HepG2 (cell line): ENCODE data around the gene ESPN. TPM values are rescaled to one million over a fixed set of nuclear protein-coding genes. Genes with fewer than 3 reads are reported as not detected.

Experiments used
- ARNT2 ChIP-seq: sonication (generic); formaldehyde crosslinking; IDR thresholded peaks from 2 replicates; pipeline ENCODE4 v1.8.0; 2022; ENCODE audit warnings: mild to moderate bottlenecking, low read depth, missing genetic modification reagents, moderate library complexity
- CTCF ChIP-seq: sonication (generic); formaldehyde crosslinking; IDR thresholded peaks from 2 replicates; pipeline ENCODE4 v1.5.0; 2020; ENCODE audit warnings: mild to moderate bottlenecking, missing genetic modification reagents, moderate library complexity
- HMGXB4 ChIP-seq, 2 experiments: sonication (generic) in 1 of 2; formaldehyde crosslinking in 1 of 2; IDR thresholded peaks; 2 replicates each; pipeline versions ENCODE4 v1.4.0 to v1.6.1; 2018 to 2020; ENCODE audit warnings: missing genetic modification reagents in 2 of 2, borderline replicate concordance in 1 of 2, low read depth in 1 of 2, mild to moderate bottlenecking in 1 of 2, missing biosample characterization in 1 of 2
- IRF9 ChIP-seq: sonication (generic); formaldehyde crosslinking; IDR thresholded peaks from 2 replicates; pipeline ENCODE4 v1.8.0; 2022; ENCODE audit warnings: missing genetic modification reagents, mild to moderate bottlenecking, borderline replicate concordance
- KDM2A ChIP-seq: sonication (generic); formaldehyde crosslinking; IDR thresholded peaks from 2 replicates; pipeline ENCODE4 v1.4.0; 2020; ENCODE audit warnings: low read depth, missing genetic modification reagents, borderline replicate concordance
- KLF6 ChIP-seq: IDR thresholded peaks from 2 replicates; pipeline ENCODE4 v1.8.0; 2016; ENCODE audit warnings: missing biosample characterization, missing genetic modification reagents
- MTA1 ChIP-seq: sonication (generic); formaldehyde crosslinking; IDR thresholded peaks from 2 replicates; pipeline ENCODE4 v1.4.0; 2020; ENCODE audit warnings: missing genetic modification reagents, mild to moderate bottlenecking, borderline replicate concordance
- SOX5 ChIP-seq: IDR thresholded peaks from 2 replicates; pipeline ENCODE4 v1.6.1; 2016; ENCODE audit warnings: borderline replicate concordance
- TEAD3 ChIP-seq: optimal IDR thresholded peaks from 2 replicates; pipeline ENCODE3; 2016; ENCODE audit warnings: borderline replicate concordance
- TEF ChIP-seq: sonication (generic); formaldehyde crosslinking; IDR thresholded peaks from 2 replicates; pipeline ENCODE4 v1.5.0; 2020; ENCODE audit warnings: missing genetic modification reagents
- ZFP91 ChIP-seq: sonication (generic); formaldehyde crosslinking; IDR thresholded peaks from 2 replicates; pipeline ENCODE4 v1.9.0; 2022; ENCODE audit warnings: missing genetic modification reagents, mild to moderate bottlenecking, borderline replicate concordance
- ZNF432 ChIP-seq: sonication (generic); formaldehyde crosslinking; IDR thresholded peaks from 2 replicates; pipeline ENCODE4 v1.5.0; 2020; ENCODE audit warnings: missing genetic modification reagents, mild to moderate bottlenecking, borderline replicate concordance
- ZNF687 ChIP-seq: sonication (generic); formaldehyde crosslinking; IDR thresholded peaks from 2 replicates; pipeline ENCODE4 v1.5.1; 2020; ENCODE audit warnings: mild to moderate bottlenecking, missing genetic modification reagents, moderate library complexity
- polyA plus RNA-seq, 8 experiments: library from polyadenylated mRNA; depleted of rRNA in 3 of 8; stranded (reverse) in 7 of 8; unstranded in 1 of 8; fragments of >200 nt; fragmentation: Illumina TruSeq in 4 of 8; extraction: Trizol in 4 of 8; gene quantifications; 2 replicates each; pipeline versions ENCODE4 v1.2.1 to v1.2.3, GENCODE V29; 2011 to 2016; ENCODE audit warnings: low read depth in 4 of 8, missing spikeins in 1 of 8, mixed read lengths in 1 of 8; ENCODE audit not compliant: insufficient read depth in 1 of 8
- total RNA-seq, 5 experiments: library from RNA; depleted of rRNA; stranded (reverse); fragments of >200 nt; fragmentation: Illumina TruSeq; extraction: Trizol; gene quantifications; 2 replicates each; pipeline ENCODE4 v1.2.3, GENCODE V29; 2016; ENCODE audit warnings: low read depth in 1 of 5

ESPN gene
- total and polyA plus RNA-seq, 2 of the 13 experiments (the other 11 are each of a cell fraction or from before 2014, with no cell fraction given): 48.6 to 54.2 TPM

GRCh38 chr1:6414443-6414844 is 10.1 kb upstream of the ESPN start (continued):
- TF ChIP-seq HMGXB4 (CRISPR knock-in tag; IDR thresholded peaks at IDR 0.05; ENCODE audit: borderline replicate concordance in 1 of 2, low read depth in 1 of 2): peak; percentile 33 to 43; a peak in 2 of 4 replicates
- TF ChIP-seq TEAD3: peak; percentile 46
- peak; percentile 10; the same call in 1 of the 2 replicates for TF ChIP-seq MTA1 (CRISPR knock-in tag)
- TF ChIP-seq ZFP91 (CRISPR knock-in tag): peak; percentile 23; the same call in 1 of the 2 replicates
- peak; percentile 18; the same call in 1 of the 2 replicates for TF ChIP-seq SOX5 (CRISPR knock-in tag)
- no peak for TF ChIP-seq ZNF432 (CRISPR knock-in tag)
- TF ChIP-seq IRF9 (CRISPR knock-in tag): 0 out of 2 replicates have a peak, but pooled peaks have one; percentile 54
- no peak for TF ChIP-seq KLF6 (CRISPR knock-in tag)
- peak; percentile 45; the same call in 1 of the 2 replicates for TF ChIP-seq KDM2A
- TF ChIP-seq CTCF (CRISPR knock-in tag): peak; percentile 84
- no peak for TF ChIP-seq TEF (CRISPR knock-in tag)
- TF ChIP-seq ARNT2 (CRISPR knock-in tag): 0 out of 2 replicates have a peak, but pooled peaks have one; percentile 31
- peak; percentile 78 for TF ChIP-seq ZNF687 (CRISPR knock-in tag)
